Fibroblast of mammary gland (primary cell): Measurements from ENCODE around the gene CRABP1.
"Not testable (repeated sequence)": the region's sequence is repeated elsewhere in the genome, so short reads cannot be mapped to it uniquely, and the experiment has no call there.

Experiments used
- DNase-seq: peaks from one replicate; pipeline ENCODE4 v3.0.0-alpha.2; 2010; ENCODE audit warnings: low read depth
- H3K4me3 ChIP-seq: 2 replicates; pipeline ENCODE4 v1.5.1; 2011; ENCODE audit warnings: low read depth, mild to moderate bottlenecking, low read length, moderate library complexity; ENCODE audit not compliant: control insufficient read depth
- TF ChIP-seq, protein P1 (sequence below): conservative IDR thresholded peaks from 2 replicates; pipeline ENCODE4 v1.5.1; 2011; ENCODE audit warnings: low read depth, low read length, inconsistent platforms; ENCODE audit not compliant: control insufficient read depth, insufficient read depth

Gene CRABP1

DNA sequence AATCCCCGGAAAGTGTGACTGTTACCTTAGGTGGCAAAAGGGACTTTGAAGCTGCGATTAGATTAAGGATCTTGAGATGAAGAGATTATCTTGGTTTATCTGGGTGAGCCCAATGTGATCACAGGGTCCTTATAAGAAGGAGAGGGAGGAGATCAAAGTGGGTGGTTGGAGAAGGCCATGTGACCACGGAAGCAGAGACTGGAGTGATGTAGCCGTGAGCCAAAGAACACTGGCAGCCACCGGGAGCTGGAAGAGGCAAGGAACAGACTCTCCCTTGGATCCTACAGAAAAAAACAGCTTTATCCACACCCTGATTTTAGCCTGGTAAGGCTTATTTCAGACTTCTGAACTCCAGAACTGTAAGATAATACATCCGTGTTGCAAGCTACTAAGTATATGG lies 29.9 kb downstream of the CRABP1 start:
- TF ChIP-seq, protein P1, sequence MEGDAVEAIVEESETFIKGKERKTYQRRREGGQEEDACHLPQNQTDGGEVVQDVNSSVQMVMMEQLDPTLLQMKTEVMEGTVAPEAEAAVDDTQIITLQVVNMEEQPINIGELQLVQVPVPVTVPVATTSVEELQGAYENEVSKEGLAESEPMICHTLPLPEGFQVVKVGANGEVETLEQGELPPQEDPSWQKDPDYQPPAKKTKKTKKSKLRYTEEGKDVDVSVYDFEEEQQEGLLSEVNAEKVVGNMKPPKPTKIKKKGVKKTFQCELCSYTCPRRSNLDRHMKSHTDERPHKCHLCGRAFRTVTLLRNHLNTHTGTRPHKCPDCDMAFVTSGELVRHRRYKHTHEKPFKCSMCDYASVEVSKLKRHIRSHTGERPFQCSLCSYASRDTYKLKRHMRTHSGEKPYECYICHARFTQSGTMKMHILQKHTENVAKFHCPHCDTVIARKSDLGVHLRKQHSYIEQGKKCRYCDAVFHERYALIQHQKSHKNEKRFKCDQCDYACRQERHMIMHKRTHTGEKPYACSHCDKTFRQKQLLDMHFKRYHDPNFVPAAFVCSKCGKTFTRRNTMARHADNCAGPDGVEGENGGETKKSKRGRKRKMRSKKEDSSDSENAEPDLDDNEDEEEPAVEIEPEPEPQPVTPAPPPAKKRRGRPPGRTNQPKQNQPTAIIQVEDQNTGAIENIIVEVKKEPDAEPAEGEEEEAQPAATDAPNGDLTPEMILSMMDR = no peak
- H3K4me3 ChIP-seq = no peak overlapping the region
- no peak for DNase-seq

DNA sequence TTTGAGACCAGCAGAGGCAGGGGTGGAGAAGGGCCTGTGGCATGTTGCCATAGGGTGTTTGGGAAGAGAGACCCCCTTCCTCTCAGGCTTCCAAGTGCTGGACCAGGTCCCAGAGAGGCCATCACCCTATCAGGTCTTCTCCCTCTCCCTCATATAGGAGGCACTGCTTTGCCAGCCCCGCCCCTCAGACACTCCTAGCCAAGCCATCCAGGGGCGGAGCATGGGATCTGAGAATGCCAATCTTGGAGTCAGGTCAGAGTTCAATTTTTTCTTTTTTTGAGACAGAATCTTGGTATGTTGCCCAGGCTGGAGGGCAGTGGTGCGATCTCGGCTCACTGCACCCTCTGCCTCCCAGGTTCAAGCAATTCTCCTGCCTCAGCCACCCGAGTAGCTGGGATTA lies 32.7 kb downstream of the CRABP1 start:
- no peak for DNase-seq
- no peak overlapping the region for H3K4me3 ChIP-seq
- TF ChIP-seq, protein P1 = no peak

DNA sequence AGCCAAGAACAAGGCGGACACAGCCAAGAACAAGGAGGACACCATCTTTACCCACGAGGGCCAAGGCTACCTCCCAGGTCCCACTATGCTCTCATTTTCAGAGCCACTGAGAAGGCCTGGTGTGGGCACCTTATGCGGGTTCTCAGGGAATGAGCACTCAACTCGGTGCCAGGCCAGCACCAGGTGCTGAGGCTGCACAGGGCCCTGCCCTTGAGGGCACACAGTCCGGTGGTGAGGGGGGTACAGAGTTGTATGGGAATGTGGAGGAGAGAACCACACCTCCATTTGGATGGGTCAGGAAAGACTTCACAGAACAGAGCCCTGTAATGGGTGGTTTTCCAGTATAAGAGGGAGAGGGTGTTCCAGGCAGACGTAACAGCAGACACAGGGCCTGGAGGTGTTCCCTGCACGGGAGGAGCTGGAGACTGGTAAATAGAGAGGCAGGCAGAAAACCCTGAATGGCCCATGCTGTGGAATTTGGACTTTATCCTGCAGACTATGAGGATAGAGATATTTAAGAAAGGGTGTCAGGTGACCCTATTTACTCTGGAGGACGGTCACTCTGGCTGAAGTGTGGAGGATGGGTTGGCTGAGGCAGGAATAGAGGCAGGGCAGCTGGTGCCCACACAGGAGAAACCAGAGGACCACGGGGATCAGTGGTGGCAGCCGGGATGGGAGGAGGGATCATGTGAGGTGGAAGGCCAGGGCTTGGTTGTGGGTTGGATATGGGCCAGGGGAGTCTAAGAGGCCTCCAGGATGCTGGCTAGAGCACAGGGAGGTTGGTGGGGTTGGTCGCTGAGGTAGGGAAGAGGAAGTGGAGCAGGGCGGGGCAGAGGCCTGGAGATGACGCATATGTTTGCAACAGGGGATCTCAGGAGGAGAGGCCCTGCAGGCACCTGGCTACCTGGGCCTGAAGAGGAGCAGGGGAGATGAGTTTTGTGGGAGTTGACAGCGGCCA lies 34.6 kb downstream of the CRABP1 start:
- no peak for DNase-seq
- TF ChIP-seq, protein P1 = no peak
- no peak overlapping the region for H3K4me3 ChIP-seq

DNA sequence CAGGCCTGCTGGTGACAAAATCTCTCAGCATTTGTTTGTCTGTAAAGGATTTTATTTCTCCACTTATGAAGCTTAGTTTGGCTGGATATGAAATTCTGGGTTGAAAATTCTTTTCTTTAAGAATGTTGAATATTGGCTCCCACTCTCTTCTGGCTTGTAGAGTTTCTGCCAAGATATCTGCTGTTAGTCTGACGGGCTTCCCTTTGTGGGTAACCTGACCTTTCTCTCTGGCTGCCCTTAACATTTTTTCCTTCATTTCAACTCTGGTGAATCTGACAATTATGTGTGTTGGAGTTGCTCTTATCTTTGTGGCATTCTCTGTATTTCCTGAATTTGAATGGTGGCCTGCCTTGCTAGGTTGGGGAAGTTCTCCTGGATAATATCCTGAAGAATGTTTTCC lies 40.0 kb downstream of the CRABP1 start:
- not testable (repeated sequence) for DNase-seq, H3K4me3 ChIP-seq

DNA sequence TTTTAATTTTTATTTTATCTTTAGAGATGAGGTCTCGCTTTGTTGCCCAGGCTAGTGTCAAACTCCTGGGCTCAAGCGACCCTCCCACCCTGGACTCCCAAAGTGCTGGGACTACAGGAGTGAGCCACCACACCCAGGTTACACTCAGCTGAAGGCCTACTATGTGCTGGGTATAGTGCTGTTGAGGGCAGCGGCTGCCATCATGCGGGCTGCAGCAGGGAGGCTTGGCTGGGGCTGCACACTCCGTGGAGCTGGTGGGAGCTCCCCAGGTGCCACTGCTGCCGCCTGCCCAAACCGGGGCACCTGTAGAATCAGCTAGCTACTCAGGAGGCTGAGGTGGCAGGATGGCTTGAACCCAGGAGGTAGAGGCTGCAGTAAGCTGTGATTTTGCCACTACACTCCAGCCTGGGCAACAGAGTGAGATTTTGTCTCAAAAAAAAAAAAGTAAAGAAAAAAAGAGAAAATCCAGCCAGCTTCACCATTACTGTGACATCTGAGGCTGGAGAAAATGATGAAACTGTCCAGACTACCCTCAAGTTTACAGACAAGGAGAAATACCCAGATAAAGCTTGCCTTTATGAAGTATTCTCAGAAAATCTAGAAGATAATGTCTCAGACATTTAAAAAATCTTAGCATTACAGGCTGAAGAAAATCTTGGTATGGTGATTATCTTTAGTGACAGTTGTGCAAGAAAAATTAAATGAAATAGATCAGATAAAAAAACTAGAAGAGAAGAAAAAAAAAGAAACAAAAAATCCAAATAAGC lies 42.1 kb downstream of the CRABP1 start:
- no peak for DNase-seq
- TF ChIP-seq, protein P1 = no peak
- no peak overlapping the region for H3K4me3 ChIP-seq

DNA sequence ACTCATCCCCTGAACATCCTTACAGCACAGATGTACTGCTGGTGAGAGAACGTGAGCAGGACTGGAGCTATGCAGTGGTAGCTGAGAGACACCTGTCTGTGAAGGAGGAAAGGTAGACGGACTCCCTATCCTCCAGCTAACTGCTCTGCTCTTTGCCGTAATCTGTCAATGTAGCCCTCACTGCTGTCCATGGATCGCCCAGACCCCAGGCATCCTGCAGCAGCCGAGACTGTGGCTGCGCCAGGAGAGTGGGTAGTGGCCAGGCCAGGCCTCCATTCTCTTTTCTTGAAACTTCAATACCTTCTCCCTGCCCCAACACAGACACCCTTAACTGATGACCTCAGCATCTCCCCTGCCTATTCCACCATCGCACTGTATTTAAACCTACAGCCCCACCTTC lies 44.5 kb downstream of the CRABP1 start:
- H3K4me3 ChIP-seq = no peak overlapping the region
- DNase-seq = no peak
- TF ChIP-seq, protein P1 = no peak
